ENCODE data around the gene SUPT6H.
A peak's percentile ranks its signal among the peaks of the same experiment; 100 is the strongest.

SUPT6H gene

GRCh38 chr17:28644787-28645575 lies 17.0 kb upstream of the SUPT6H start, which contains the start of gene BLTP2 (continued):
- TF ChIP-seq ZNF518A (tag by site-specific recombination; conservative IDR thresholded peaks at IDR 0.05; ENCODE audit: low read depth) (no peak), ZNF184 (tag by site-specific recombination; IDR thresholded peaks at IDR 0.05) (no peak), ZNF544 (tag by site-specific recombination; IDR thresholded peaks at IDR 0.05) (no peak), YY2 (tag by site-specific recombination; IDR thresholded peaks at IDR 0.05) (no peak), ZBTB21 (tag by site-specific recombination; IDR thresholded peaks at IDR 0.05) (no peak), ZNF398 (tag by site-specific recombination; IDR thresholded peaks at IDR 0.05) (no peak; the same call in 1 of the 2 replicates)
- TF ChIP-seq, protein P1, sequence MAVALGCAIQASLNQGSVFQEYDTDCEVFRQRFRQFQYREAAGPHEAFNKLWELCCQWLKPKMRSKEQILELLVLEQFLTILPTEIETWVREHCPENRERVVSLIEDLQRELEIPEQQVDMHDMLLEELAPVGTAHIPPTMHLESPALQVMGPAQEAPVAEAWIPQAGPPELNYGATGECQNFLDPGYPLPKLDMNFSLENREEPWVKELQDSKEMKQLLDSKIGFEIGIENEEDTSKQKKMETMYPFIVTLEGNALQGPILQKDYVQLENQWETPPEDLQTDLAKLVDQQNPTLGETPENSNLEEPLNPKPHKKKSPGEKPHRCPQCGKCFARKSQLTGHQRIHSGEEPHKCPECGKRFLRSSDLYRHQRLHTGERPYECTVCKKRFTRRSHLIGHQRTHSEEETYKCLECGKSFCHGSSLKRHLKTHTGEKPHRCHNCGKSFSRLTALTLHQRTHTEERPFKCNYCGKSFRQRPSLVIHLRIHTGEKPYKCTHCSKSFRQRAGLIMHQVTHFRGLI (tag by site-specific recombination; IDR thresholded peaks at IDR 0.05) = no peak

DNA sequence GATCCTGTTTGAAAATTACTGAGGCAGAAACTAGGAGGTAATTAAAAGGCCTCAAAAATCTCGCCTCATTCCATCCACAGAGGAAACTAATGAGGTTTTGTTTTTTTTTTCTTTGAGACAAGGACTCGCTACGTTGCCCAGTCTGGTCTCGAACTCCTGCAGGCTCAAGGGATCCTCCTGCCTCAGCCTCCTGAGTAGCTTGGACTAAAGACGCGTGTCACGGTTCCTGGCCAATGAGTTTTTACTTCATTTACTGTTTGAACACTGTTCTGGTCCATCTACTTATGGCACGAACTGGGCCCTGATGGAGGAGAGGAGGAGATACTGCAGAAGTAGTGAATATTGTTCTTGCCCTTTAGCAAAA lies 16.4 kb upstream of the SUPT6H start:
- H3K4me1 ChIP-seq (ENCODE audit: control insufficient read depth, insufficient read depth, low read length) = peaks cover 5% of the 10 kb centered on the region
- no peaks in the 10 kb centered on the region for H3K9me3 ChIP-seq (ENCODE audit: control insufficient read depth, insufficient read depth, low read depth, low read length)
- TF ChIP-seq ZEB2 (tag by site-specific recombination; IDR thresholded peaks at IDR 0.05) (peak; percentile 9; the same call in 1 of the 2 replicates), ZNF76 (tag by site-specific recombination; IDR thresholded peaks at IDR 0.05; ENCODE audit: borderline replicate concordance, low read depth) (no peak), ZNF548 (tag by site-specific recombination; IDR thresholded peaks at IDR 0.05) (no peak), ZNF24 (tag by site-specific recombination; IDR thresholded peaks at IDR 0.05) (0 out of 2 replicates have a peak, but pooled peaks have one; percentile 6)
- peak overlapping the region; percentile 70 for H3K4me3 ChIP-seq (ENCODE audit: low read depth, low read length)
- H3K27ac ChIP-seq (ENCODE audit: extremely low read depth, low read depth, low read length) = peak overlapping the region; percentile 18; the same call in 1 of the 2 replicates
- POLR2A ChIA-PET = interaction anchor here (0.6 to 5.1 kb wide), 18 partner anchors 10 to 310 kb away, joined by 3 to 56 read pairs (median 8); partner anchors contain the start of genes IFT20, NEK8, PIGS and PROCA1
- H3K36me3 ChIP-seq (ENCODE audit: control insufficient read depth in 2 of 2, insufficient read depth in 1 of 2, low read length in 2 of 2) = peaks cover 36 to 48% of the 10 kb centered on the region in 2 experiments
- CTCF ChIA-PET = interaction anchor here (0.6 to 3.6 kb wide), 18 partner anchors 8 to 307 kb away, joined by 3 to 42 read pairs (median 4); partner anchors contain the start of genes SDF2, SUPT6H and TLCD1

- H3K9me3 ChIP-seq (ENCODE audit: control insufficient read depth, insufficient read depth, low read depth, low read length) = no peaks in the 10 kb centered on the region
- ChIA-PET POLR2A (interaction anchor here (1.0 to 5.1 kb wide), 7 partner anchors 11 to 73 kb away, joined by 3 to 56 read pairs (median 5); partner anchors contain the start of genes PROCA1, RPL23A, SDF2 and SUPT6H), CTCF (interaction anchor here (0.6 to 3.6 kb wide), 22 partner anchors 8 to 307 kb away, joined by 3 to 42 read pairs (median 5); partner anchors contain the start of genes RPL23A, SDF2, SUPT6H and TLCD1)
- H3K36me3 ChIP-seq (ENCODE audit: control insufficient read depth in 2 of 2, insufficient read depth in 1 of 2, low read length in 2 of 2) = peaks cover 34 to 47% of the 10 kb centered on the region in 2 experiments
- no peak overlapping the region for H3K4me3 ChIP-seq (ENCODE audit: low read depth, low read length)
- H3K27ac ChIP-seq (ENCODE audit: extremely low read depth, low read depth, low read length) = no peak overlapping the region
- TF ChIP-seq AEBP2 (tag by site-specific recombination; IDR thresholded peaks at IDR 0.05; ENCODE audit: borderline replicate concordance) = no peak
- TF ChIP-seq IKZF3 (tag by site-specific recombination; IDR thresholded peaks at IDR 0.05) = no peak
- TF ChIP-seq SCRT2 (tag by site-specific recombination; IDR thresholded peaks at IDR 0.05) = 0 out of 2 replicates have a peak, but pooled peaks have one; percentile 30
- no peak for TF ChIP-seq ZNF341 (tag by site-specific recombination; IDR thresholded peaks at IDR 0.05; ENCODE audit: low read depth)
- TF ChIP-seq, protein P2, sequence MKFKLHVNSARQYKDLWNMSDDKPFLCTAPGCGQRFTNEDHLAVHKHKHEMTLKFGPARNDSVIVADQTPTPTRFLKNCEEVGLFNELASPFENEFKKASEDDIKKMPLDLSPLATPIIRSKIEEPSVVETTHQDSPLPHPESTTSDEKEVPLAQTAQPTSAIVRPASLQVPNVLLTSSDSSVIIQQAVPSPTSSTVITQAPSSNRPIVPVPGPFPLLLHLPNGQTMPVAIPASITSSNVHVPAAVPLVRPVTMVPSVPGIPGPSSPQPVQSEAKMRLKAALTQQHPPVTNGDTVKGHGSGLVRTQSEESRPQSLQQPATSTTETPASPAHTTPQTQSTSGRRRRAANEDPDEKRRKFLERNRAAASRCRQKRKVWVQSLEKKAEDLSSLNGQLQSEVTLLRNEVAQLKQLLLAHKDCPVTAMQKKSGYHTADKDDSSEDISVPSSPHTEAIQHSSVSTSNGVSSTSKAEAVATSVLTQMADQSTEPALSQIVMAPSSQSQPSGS (tag by site-specific recombination; IDR thresholded peaks at IDR 0.05; ENCODE audit: low read depth) = no peak
- TF ChIP-seq ZNF266 (tag by site-specific recombination; IDR thresholded peaks at IDR 0.05; ENCODE audit: low read depth) = no peak
- no peak for TF ChIP-seq ZNF501 (tag by site-specific recombination; IDR thresholded peaks at IDR 0.05)
- no peak for TF ChIP-seq ZEB2 (tag by site-specific recombination; IDR thresholded peaks at IDR 0.05)
- peaks cover 5% of the 10 kb centered on the region for H3K4me1 ChIP-seq (ENCODE audit: control insufficient read depth, insufficient read depth, low read length)
Measured at GRCh38 chr17:28646039-28646754, 15.8 kb upstream of the SUPT6H start.
